ENCODE measurements around the gene RHOBTB1. TPM values are rescaled to one million over a fixed set of nuclear protein-coding genes. Genes with fewer than 3 reads are reported as not detected.

Gene RHOBTB1
- total RNA-seq, 4 donors from 2014 or later, result 2.8 to 37.9 (median 3.7) TPM

GRCh38 chr10:60896810-60897209 is 47.2 kb downstream of the RHOBTB1 start:
- H3K36me3 ChIP-seq, result no peaks in the 10 kb centered on the region
- H3K27ac ChIP-seq, result no peak overlapping the region
- H3K27me3 ChIP-seq, result no peaks in the 10 kb centered on the region
- TF ChIP-seq POLR2AphosphoS5 (IDR thresholded peaks at IDR 0.05) (no peak), EP300 (IDR thresholded peaks at IDR 0.05) (no peak), CTCF (IDR thresholded peaks at IDR 0.05) (no peak), POLR2A (IDR thresholded peaks at IDR 0.05) (no peak)
- no peaks in the 10 kb centered on the region for H3K4me1 ChIP-seq
- no peak for DNase-seq (ENCODE audit: low spot score in 2 of 2)
- H3K9me3 ChIP-seq, result no peaks in the 10 kb centered on the region
- WGBS, result 50% methylated on average over 2 of the region's 2 CpGs
- H3K4me3 ChIP-seq, result no peak overlapping the region

- TF ChIP-seq POLR2AphosphoS5 (IDR thresholded peaks at IDR 0.05) (no peak), EP300 (IDR thresholded peaks at IDR 0.05) (no peak), POLR2A (IDR thresholded peaks at IDR 0.05) (no peak), CTCF (IDR thresholded peaks at IDR 0.05) (no peak)
- no peak overlapping the region for H3K27ac ChIP-seq
- no peaks in the 10 kb centered on the region for H3K36me3 ChIP-seq
- H3K9me3 ChIP-seq, result no peaks in the 10 kb centered on the region
- no peak for DNase-seq (ENCODE audit: low spot score in 2 of 2)
- no peaks in the 10 kb centered on the region for H3K27me3 ChIP-seq
- H3K4me1 ChIP-seq, result no peaks in the 10 kb centered on the region
- no peak overlapping the region for H3K4me3 ChIP-seq
Measured at GRCh38 chr10:60896033-60896432, 48.0 kb downstream of the RHOBTB1 start.

GRCh38 chr10:60894786-60895185 is 49.2 kb downstream of the RHOBTB1 start:
- Histone ChIP-seq H3K36me3 (no peaks in the 10 kb centered on the region), H3K4me1 (no peaks in the 10 kb centered on the region), H3K4me3 (no peak overlapping the region), H3K27ac (no peak overlapping the region), H3K9me3 (no peaks in the 10 kb centered on the region), H3K27me3 (no peaks in the 10 kb centered on the region)
- DNase-seq (ENCODE audit: low spot score in 2 of 2), result no peak
- TF ChIP-seq POLR2A (IDR thresholded peaks at IDR 0.05) (no peak), POLR2AphosphoS5 (IDR thresholded peaks at IDR 0.05) (no peak)

GRCh38 chr10:60893231-60893630 is 50.8 kb downstream of the RHOBTB1 start:
- Histone ChIP-seq H3K27ac (no peak overlapping the region), H3K9me3 (no peaks in the 10 kb centered on the region), H3K4me1 (no peaks in the 10 kb centered on the region), H3K36me3 (peaks cover 4% of the 10 kb centered on the region), H3K4me3 (no peak overlapping the region), H3K27me3 (no peaks in the 10 kb centered on the region)
- 93% methylated on average over 3 of the region's 3 CpGs for WGBS
- DNase-seq (ENCODE audit: low spot score in 2 of 2), result no peak
- no peak for TF ChIP-seq EP300 (IDR thresholded peaks at IDR 0.05)
- TF ChIP-seq POLR2AphosphoS5 (IDR thresholded peaks at IDR 0.05), result no peak
- no peak for TF ChIP-seq POLR2A (IDR thresholded peaks at IDR 0.05)
- no peak for TF ChIP-seq CTCF (IDR thresholded peaks at IDR 0.05)

GRCh38 chr10:60892571-60892970 is 51.4 kb downstream of the RHOBTB1 start:
- no peaks in the 10 kb centered on the region for H3K4me1 ChIP-seq
- H3K36me3 ChIP-seq, result peaks cover 10% of the 10 kb centered on the region
- H3K9me3 ChIP-seq, result no peaks in the 10 kb centered on the region
- WGBS, result 86% methylated on average over 8 of the region's 8 CpGs
- no peak overlapping the region for H3K27ac ChIP-seq
- no peaks in the 10 kb centered on the region for H3K27me3 ChIP-seq
- TF ChIP-seq CTCF (IDR thresholded peaks at IDR 0.05) (no peak), POLR2A (IDR thresholded peaks at IDR 0.05) (no peak), EP300 (IDR thresholded peaks at IDR 0.05) (no peak), POLR2AphosphoS5 (IDR thresholded peaks at IDR 0.05) (no peak)
- DNase-seq (ENCODE audit: low spot score in 2 of 2), result no peak
- H3K4me3 ChIP-seq, result no peak overlapping the region

GRCh38 chr10:60890811-60891210 is 53.2 kb downstream of the RHOBTB1 start:
- Histone ChIP-seq H3K27me3 (no peaks in the 10 kb centered on the region), H3K9me3 (no peaks in the 10 kb centered on the region), H3K27ac (no peak overlapping the region), H3K4me1 (no peaks in the 10 kb centered on the region), H3K4me3 (no peak overlapping the region), H3K36me3 (peaks cover 10% of the 10 kb centered on the region)
- no peak for DNase-seq (ENCODE audit: low spot score in 2 of 2)
- 95% methylated on average over 1 of the region's 1 CpG for WGBS
- TF ChIP-seq EP300 (IDR thresholded peaks at IDR 0.05), result no peak
- no peak for TF ChIP-seq POLR2AphosphoS5 (IDR thresholded peaks at IDR 0.05)
- no peak for TF ChIP-seq POLR2A (IDR thresholded peaks at IDR 0.05)
- no peak for TF ChIP-seq CTCF (IDR thresholded peaks at IDR 0.05)

All from suprapubic skin (tissue), 4 donors.